ENCODE results near the gene OPTC.

The OPTC gene

GRCh38 chr1:203556047-203556851 lies 62.3 kb downstream of the OPTC start:
- FAIRE-seq (no peak), DNase-seq (ENCODE audit: insufficient read length, low spot score) (no peak)

DNA sequence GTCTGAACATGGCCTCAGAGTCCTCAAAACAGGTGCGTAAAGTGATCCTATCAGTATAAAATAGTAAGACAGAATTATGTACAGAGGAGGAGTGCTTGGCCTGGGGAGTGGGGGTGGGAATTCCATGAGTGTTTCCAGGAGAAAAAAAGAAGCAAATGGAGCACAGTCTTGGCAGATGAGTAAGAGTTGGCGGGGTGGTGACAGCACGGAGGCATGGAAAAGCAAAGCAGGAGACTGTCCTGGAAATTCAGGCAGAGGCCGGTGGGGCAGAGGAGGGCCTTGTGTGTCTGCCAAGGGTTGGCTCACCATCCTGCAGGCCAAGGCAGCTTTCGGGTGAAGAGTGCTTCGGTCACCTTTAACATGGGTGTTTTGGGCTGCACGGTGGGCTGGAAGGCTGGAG lies 63.4 kb downstream of the OPTC start:
- FAIRE-seq (no peak), DNase-seq (ENCODE audit: insufficient read length, low spot score) (no peak)

GRCh38 chr1:203558064-203558760 lies 64.3 kb downstream of the OPTC start:
- FAIRE-seq, result no peak
- DNase-seq (ENCODE audit: insufficient read length, low spot score), result no peak

Measured in GM19239 (cell line).